GM04504 (cell line): ENCODE results near the gene SIK1.

Experiments
- DNase-seq: peaks from one replicate; pipeline ENCODE4 v3.0.0-alpha.2; 2012; ENCODE audit warnings: low read depth

Gene SIK1

GRCh38 chr21:43367296-43367695, 59.6 kb downstream of the SIK1 start:
- DNase-seq, result no peak

- no peak for DNase-seq
Observed at GRCh38 chr21:43366656-43367055, 60.3 kb downstream of the SIK1 start.

GRCh38 chr21:43365611-43366426, 61.1 kb downstream of the SIK1 start:
- DNase-seq, result no peak

GRCh38 chr21:43364851-43365424, 62.0 kb downstream of the SIK1 start:
- no peak for DNase-seq
